K562 (cell line): Measurements from ENCODE around the gene ALG8. TPM values are rescaled to one million over a fixed set of nuclear protein-coding genes. Genes with fewer than 3 reads are reported as not detected.

Experiments used
- AFF4 ChIP-seq: sonication (generic); formaldehyde crosslinking; IDR thresholded peaks from 2 replicates; pipeline ENCODE4 v1.8.0; 2023; ENCODE audit warnings: mild to moderate bottlenecking, missing genetic modification reagents
- BRD4 ChIP-seq: fragments of 200-600 bp; sonication (generic); IDR thresholded peaks from 2 replicates; pipeline ENCODE4 v1.6.1; 2017; ENCODE audit warnings: inconsistent platforms
- CHD7 ChIP-seq: fragments of 200-600 bp; sonication (generic); IDR thresholded peaks from one replicate; pipeline ENCODE4 v1.6.1; 2012; ENCODE audit warnings: mild to moderate bottlenecking, low read depth, low read length, inconsistent platforms
- GABPB1 ChIP-seq: sonication (generic); formaldehyde crosslinking; IDR thresholded peaks from 2 replicates; pipeline ENCODE4 v1.8.0; 2022; ENCODE audit warnings: mild to moderate bottlenecking, missing genetic modification reagents
- KDM5B ChIP-seq: fragments of 200-600 bp; sonication (generic); IDR thresholded peaks from 2 replicates; pipeline ENCODE4 v1.6.1; 2012; ENCODE audit warnings: low read depth, mild to moderate bottlenecking, moderate library complexity, low read length, control low read depth, inconsistent platforms; ENCODE audit not compliant: insufficient replicate concordance
- PML ChIP-seq: IDR thresholded peaks from 2 replicates; pipeline ENCODE4 v1.6.1; 2012; ENCODE audit warnings: low read length, inconsistent platforms
- polyA plus RNA-seq, 8 experiments: library from polyadenylated mRNA; depleted of rRNA in 4 of 8; stranded (reverse) in 5 of 8; unstranded in 3 of 8; fragments of >200 nt; fragmentation: Nextera tagmentation in 2 of 8; fragmentation: Illumina TruSeq in 1 of 8; extraction: Ambion mirVana in 2 of 8; extraction: Trizol in 1 of 8; gene quantifications; 2 replicates each; pipeline versions ENCODE4 v1.2.1 to v1.2.3, GENCODE V29; 2011 to 2014; ENCODE audit warnings: inconsistent platforms in 1 of 8, missing spikeins in 1 of 8
- total RNA-seq, 7 experiments: library from RNA; depleted of rRNA in 6 of 7; stranded (reverse); fragments of >200 nt in 6 of 7; fragmentation: Illumina TruSeq in 2 of 7; extraction: Trizol in 2 of 7; gene quantifications; 2 replicates each; pipeline versions ENCODE4 v1.2.1 to v1.2.3, GENCODE V29; 2011 to 2021; ENCODE audit warnings: low replicate concordance in 1 of 7

ALG8 gene
- total and polyA plus RNA-seq, 9 of the 15 experiments (the other 6 are each of a cell fraction or from before 2014, with no cell fraction given): 59.3 to 189 (median 106) TPM

- TF ChIP-seq CHD7 (no peak), GABPB1 (CRISPR knock-in tag) (no peak), PML (no peak), KDM5B (no peak), AFF4 (CRISPR knock-in tag) (no peak), BRD4 (no peak)
These were observed 38.6 kb downstream of the ALG8 start (continued) for GRCh38 chr11:78100676-78101472.
